C4-2B (cell line): ENCODE data around the gene MYL12B.

Experiments
- H3K27ac ChIP-seq: fragments of 450-650 bp; 2 replicates; pipeline ENCODE4 v1.5.1; 2017
- CTCF ChIP-seq: fragments of 450-650 bp; conservative IDR thresholded peaks from 2 replicates; pipeline ENCODE4 v1.5.1; 2017; ENCODE audit warnings: mild to moderate bottlenecking
- ZFX ChIP-seq: fragments of 450-650 bp; IDR thresholded peaks from 2 replicates; pipeline ENCODE4 v1.6.1; 2017

The MYL12B gene

GRCh38 chr18:3319399-3319798, 57.5 kb downstream of the MYL12B start:
- TF ChIP-seq CTCF (no peak), ZFX (no peak)
- no peak overlapping the region for H3K27ac ChIP-seq

GRCh38 chr18:3319894-3320454, 58.0 kb downstream of the MYL12B start:
- H3K27ac ChIP-seq: no peak overlapping the region

GRCh38 chr18:3321133-3321812, 59.3 kb downstream of the MYL12B start:
- H3K27ac ChIP-seq: no peak overlapping the region
- TF ChIP-seq ZFX: no peak
- TF ChIP-seq CTCF: no peak

More at GRCh38 chr18:3319894-3320454, 58.0 kb downstream of the MYL12B start:
- TF ChIP-seq CTCF: no peak
- no peak for TF ChIP-seq ZFX

DNA sequence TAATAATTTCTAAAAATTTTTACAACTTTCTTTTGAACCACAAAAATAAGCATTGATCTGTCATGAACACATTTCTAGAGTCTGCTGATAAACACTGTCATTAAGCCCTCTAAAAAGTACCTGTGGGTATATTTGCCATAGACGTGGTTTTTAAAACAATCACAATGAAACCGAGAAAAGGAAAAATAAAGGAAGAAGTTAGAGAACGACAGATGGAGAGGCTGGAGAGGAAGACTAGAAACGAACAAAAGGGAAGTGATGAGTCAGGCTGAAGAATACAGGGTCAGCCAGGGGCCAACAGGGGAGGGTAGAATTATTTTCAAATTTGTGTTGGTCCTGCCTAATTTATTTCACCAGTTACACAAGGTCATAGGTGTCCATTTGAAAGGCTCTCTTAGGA, 62.0 kb downstream of the MYL12B start:
- TF ChIP-seq ZFX (no peak), CTCF (no peak)
- H3K27ac ChIP-seq: no peak overlapping the region
